Vagina (tissue), 2 donors: Measurements from ENCODE around the gene POLR2C. TPM values are rescaled to one million over a fixed set of nuclear protein-coding genes. Genes with fewer than 3 reads are reported as not detected.

Source experiments
- DNase-seq, 2 donors: peaks; one replicate each; pipeline ENCODE4 v3.0.0-alpha.2; 2017; ENCODE audit errors: extremely low spot score in 2 of 2
- H3K27ac ChIP-seq: fragments of 200-600 bp; sonication (generic); one replicate; pipeline ENCODE4 v1.5.1; 2019
- H3K27me3 ChIP-seq: fragments of 200-600 bp; sonication (generic); one replicate; pipeline ENCODE4 v1.5.1; 2019
- H3K36me3 ChIP-seq, 2 donors: fragments of 200-600 bp; sonication (generic); one replicate each; pipeline ENCODE4 v1.5.1; 2017 to 2019
- H3K4me1 ChIP-seq: fragments of 200-600 bp; sonication (generic); one replicate; pipeline ENCODE4 v1.5.1; 2019
- H3K4me3 ChIP-seq, 2 donors: fragments of 200-600 bp; sonication (generic); 1 replicate in 1 of 2; 2 replicates in 1 of 2; pipeline ENCODE4 v1.5.1; 2016 to 2019
- H3K9me3 ChIP-seq: fragments of 200-600 bp; sonication (generic); one replicate; pipeline ENCODE4 v1.5.1; 2019
- CTCF ChIP-seq, 3 experiments: fragments of 450-650 bp in 2 of 3; fragments of 200-600 bp in 1 of 3; sonication (generic) in 1 of 3; IDR thresholded peaks; one replicate each; pipeline ENCODE4 v1.5.1; 2017 to 2019; ENCODE audit warnings: antibody characterized with exemption in 3 of 3, mild to moderate bottlenecking in 2 of 3, moderate library complexity in 2 of 3
- POLR2A ChIP-seq, 2 donors: fragments of 450-650 bp; IDR thresholded peaks; one replicate each; pipeline ENCODE4 v1.6.1; 2017; ENCODE audit warnings: antibody characterized with exemption in 2 of 2, mild to moderate bottlenecking in 2 of 2, moderate library complexity in 2 of 2
- POLR2AphosphoS5 ChIP-seq, 2 donors: sonication (generic); formaldehyde crosslinking; IDR thresholded peaks; one replicate each; pipeline ENCODE4 v1.9.0; 2017; ENCODE audit warnings: antibody characterized with exemption in 2 of 2, mild to moderate bottlenecking in 2 of 2, low read depth in 1 of 2; ENCODE audit not compliant: insufficient read depth in 1 of 2
- intact Hi-C: fragments of 100-400 bp; cut with DNase I; formaldehyde crosslinking; loops from one replicate; pipeline ENCODE4 v1.15.1; 2023
- total RNA-seq: library from RNA; depleted of rRNA; stranded (reverse); fragments of >200 nt; gene quantifications from one replicate; pipeline ENCODE4 v1.2.3, GENCODE V29; 2016

The POLR2C gene
- total RNA-seq, result 127 TPM

- Histone ChIP-seq H3K4me1 (peaks cover 24% of the 10 kb centered on the region), H3K9me3 (no peaks in the 10 kb centered on the region), H3K4me3 (peak within 1 kb of the TSS; percentile 93 to 99), H3K27me3 (no peaks in the 10 kb centered on the region), H3K27ac (peak within 1 kb of the TSS; percentile 94), H3K36me3 (peaks cover 0 to 56% of the 10 kb centered on the region in 2 donors)
- intact Hi-C loops, result loop anchor here (5.0 kb wide), 1 partner anchor 55 kb away; no protein-coding TSS in a partner anchor
- no peak for DNase-seq
- peak in 1 of 2 donors; percentile 78 for TF ChIP-seq POLR2A (IDR thresholded peaks at IDR 0.05)
- TF ChIP-seq POLR2AphosphoS5 (IDR thresholded peaks at IDR 0.05; ENCODE audit: insufficient read depth in 1 of 2, low read depth in 1 of 2), result peak; percentile 86 to 92
- TF ChIP-seq CTCF (IDR thresholded peaks at IDR 0.05), result peak; percentile 92 to 98 (median 96)
Measured at GRCh38 chr16:57462209-57462977, at the start of gene POLR2C. POLR2C (plus strand) TSS chr16:57462679; CDS start chr16:57462725, 46 bp downstream.

DNA sequence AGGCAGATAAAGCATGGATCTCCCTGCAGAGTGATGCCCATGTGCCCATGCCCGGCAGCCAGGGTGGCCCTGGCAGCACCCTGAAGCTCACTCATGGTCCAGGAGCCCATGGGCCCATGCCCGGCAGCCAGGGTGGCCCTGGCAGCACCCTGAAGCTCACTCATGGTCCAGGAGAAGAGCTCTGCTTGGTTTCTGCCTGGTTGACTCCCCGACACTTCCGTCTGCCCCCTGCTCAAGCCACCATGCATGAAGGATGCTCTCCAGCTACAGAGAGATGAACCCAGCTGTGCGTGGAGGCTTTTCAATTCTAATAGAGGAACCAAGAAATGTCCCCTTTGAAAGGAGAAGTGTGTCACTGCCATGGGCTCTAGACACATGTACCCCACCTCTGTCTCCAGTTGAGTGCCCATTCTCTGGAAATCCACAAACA, 49.2 kb upstream of the POLR2C start:
- H3K27ac ChIP-seq, result no peak overlapping the region
- H3K27me3 ChIP-seq, result no peaks in the 10 kb centered on the region
- no peak overlapping the region for H3K4me3 ChIP-seq
- intact Hi-C loops, result no loop called here
- no peak for TF ChIP-seq CTCF (IDR thresholded peaks at IDR 0.05)
- TF ChIP-seq POLR2AphosphoS5 (IDR thresholded peaks at IDR 0.05; ENCODE audit: insufficient read depth in 1 of 2, low read depth in 1 of 2), result no peak
- TF ChIP-seq POLR2A (IDR thresholded peaks at IDR 0.05), result no peak
- H3K4me1 ChIP-seq, result peaks cover 23% of the 10 kb centered on the region
- no peak for DNase-seq
- H3K36me3 ChIP-seq, result no peaks in the 10 kb centered on the region
- no peaks in the 10 kb centered on the region for H3K9me3 ChIP-seq

DNA sequence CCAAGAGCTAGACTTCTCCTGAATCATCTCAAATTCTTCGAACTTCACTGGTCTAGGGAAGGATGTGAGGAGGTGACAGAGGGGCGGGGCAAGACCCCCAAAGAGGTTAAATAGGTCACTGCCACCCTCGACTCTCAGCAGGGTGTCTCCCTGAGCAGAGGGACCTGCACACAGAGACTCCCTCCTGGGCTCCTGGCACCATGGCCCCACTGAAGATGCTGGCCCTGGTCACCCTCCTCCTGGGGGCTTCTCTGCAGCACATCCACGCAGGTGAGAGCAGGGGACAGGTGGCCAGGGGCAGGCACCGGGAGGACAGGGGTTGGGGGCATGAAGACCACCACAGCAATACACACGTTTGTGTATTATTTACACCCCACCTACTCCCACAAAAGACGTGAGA, 48.7 kb upstream of the POLR2C start:
- intact Hi-C loops, result no loop called here
- TF ChIP-seq POLR2A (IDR thresholded peaks at IDR 0.05) (no peak), CTCF (IDR thresholded peaks at IDR 0.05) (no peak), POLR2AphosphoS5 (IDR thresholded peaks at IDR 0.05; ENCODE audit: insufficient read depth in 1 of 2, low read depth in 1 of 2) (no peak)
- Histone ChIP-seq H3K4me1 (peaks cover 27% of the 10 kb centered on the region), H3K27ac (no peak overlapping the region), H3K36me3 (no peaks in the 10 kb centered on the region), H3K27me3 (no peaks in the 10 kb centered on the region), H3K9me3 (no peaks in the 10 kb centered on the region), H3K4me3 (no peak overlapping the region)
- no peak for DNase-seq

DNA sequence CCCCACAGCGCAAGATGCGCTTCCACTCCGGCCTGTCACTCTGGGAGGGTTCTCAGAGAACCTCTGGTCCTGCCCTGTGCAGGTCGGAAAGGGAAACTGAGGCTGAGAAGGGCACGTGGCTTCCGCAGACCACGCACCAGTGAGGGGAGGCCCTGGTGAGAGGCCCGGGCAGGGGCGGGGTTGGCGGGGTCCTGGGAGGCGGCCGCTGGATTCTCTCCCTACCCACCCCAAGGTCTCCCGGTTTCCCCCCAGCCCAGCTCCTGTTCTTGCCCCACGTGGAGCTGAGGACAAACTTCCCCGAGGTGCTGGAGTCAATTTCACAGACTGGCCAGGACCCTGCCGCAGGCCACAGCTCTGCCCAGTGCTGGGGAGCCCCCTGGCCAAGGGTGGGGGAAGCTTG, 46.4 kb upstream of the POLR2C start:
- H3K27ac ChIP-seq, result no peak overlapping the region
- H3K4me3 ChIP-seq, result no peak overlapping the region
- H3K9me3 ChIP-seq, result no peaks in the 10 kb centered on the region
- no peaks in the 10 kb centered on the region for H3K36me3 ChIP-seq
- intact Hi-C loops, result no loop called here
- no peak for DNase-seq
- peaks cover 26% of the 10 kb centered on the region for H3K4me1 ChIP-seq
- no peaks in the 10 kb centered on the region for H3K27me3 ChIP-seq
- TF ChIP-seq CTCF (IDR thresholded peaks at IDR 0.05), result no peak
- no peak for TF ChIP-seq POLR2A (IDR thresholded peaks at IDR 0.05)

DNA sequence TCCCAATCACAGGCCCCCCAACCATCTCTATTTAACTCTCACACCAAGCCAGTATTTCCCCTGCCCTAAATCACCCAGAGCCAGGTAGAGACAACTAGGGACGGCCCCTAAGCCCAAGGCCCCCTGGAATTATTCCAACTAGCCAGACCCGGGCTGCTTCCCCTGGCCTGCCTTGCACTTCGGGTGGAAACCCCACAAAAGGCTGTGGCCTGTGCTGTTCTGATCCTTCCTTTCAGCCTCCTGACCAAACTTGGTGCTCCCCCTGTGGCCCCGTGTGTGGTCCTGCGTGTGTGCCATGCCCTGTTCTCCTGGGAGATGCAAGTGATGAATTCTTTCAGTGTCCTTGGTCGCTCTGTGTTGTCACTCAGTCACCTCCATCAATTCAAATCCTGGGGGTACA, 43.0 kb upstream of the POLR2C start:
- no peaks in the 10 kb centered on the region for H3K27me3 ChIP-seq
- intact Hi-C loops, result loop anchor here (2.0 kb wide), 1 partner anchor 119 kb away; no protein-coding TSS in a partner anchor
- DNase-seq, result no peak
- TF ChIP-seq CTCF (IDR thresholded peaks at IDR 0.05) (no peak), POLR2A (IDR thresholded peaks at IDR 0.05) (no peak), POLR2AphosphoS5 (IDR thresholded peaks at IDR 0.05; ENCODE audit: insufficient read depth in 1 of 2, low read depth in 1 of 2) (no peak)
- H3K4me3 ChIP-seq, result no peak overlapping the region
- H3K36me3 ChIP-seq, result no peaks in the 10 kb centered on the region
- peak overlapping the region; percentile 12 for H3K27ac ChIP-seq
- peaks cover 37% of the 10 kb centered on the region for H3K4me1 ChIP-seq
- H3K9me3 ChIP-seq, result no peaks in the 10 kb centered on the region
